ENCODE data around the gene ITPR1.

DNA sequence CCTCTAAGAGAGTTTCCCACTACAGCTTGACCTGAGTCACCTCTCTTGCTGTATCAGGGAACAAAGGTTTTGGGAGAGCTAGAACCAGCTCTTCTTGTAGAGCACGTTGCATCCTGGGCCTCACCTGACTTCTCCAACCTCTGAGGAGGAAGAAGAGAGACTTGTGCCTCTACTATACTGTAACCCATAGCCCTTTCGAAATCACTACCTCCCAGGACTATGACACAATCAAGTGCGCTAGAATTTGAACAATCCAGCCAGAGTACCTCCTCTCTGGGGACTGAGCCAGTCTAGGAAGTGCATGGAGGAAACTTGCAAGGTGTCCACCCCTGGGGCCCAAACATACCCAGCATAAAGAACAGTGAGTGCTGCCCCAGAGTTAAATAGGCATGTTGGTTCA is 293.3 kb downstream of the ITPR1 start:
- TF ChIP-seq POLR2A (IDR thresholded peaks at IDR 0.05), result no peak
- TF ChIP-seq, protein P1, sequence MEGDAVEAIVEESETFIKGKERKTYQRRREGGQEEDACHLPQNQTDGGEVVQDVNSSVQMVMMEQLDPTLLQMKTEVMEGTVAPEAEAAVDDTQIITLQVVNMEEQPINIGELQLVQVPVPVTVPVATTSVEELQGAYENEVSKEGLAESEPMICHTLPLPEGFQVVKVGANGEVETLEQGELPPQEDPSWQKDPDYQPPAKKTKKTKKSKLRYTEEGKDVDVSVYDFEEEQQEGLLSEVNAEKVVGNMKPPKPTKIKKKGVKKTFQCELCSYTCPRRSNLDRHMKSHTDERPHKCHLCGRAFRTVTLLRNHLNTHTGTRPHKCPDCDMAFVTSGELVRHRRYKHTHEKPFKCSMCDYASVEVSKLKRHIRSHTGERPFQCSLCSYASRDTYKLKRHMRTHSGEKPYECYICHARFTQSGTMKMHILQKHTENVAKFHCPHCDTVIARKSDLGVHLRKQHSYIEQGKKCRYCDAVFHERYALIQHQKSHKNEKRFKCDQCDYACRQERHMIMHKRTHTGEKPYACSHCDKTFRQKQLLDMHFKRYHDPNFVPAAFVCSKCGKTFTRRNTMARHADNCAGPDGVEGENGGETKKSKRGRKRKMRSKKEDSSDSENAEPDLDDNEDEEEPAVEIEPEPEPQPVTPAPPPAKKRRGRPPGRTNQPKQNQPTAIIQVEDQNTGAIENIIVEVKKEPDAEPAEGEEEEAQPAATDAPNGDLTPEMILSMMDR (IDR thresholded peaks at IDR 0.05), result no peak
